Type B pancreatic cell (in vitro differentiated cells): ENCODE measurements around the gene YEATS4. TPM values are rescaled to one million over a fixed set of nuclear protein-coding genes. Genes with fewer than 3 reads are reported as not detected.

Source experiments
- DNase-seq: peaks from one replicate; pipeline ENCODE4 v3.0.0; 2021; ENCODE audit warnings: mixed read lengths; ENCODE audit not compliant: unreplicated experiment; ENCODE audit errors: extremely low spot score
- H3K27ac Mint-ChIP-seq: 2 replicates; pipeline ENCODE4 v1.8.0; 2021; ENCODE audit warnings: mild to moderate bottlenecking, mixed read lengths
- H3K27me3 Mint-ChIP-seq: 2 replicates; pipeline ENCODE4 v1.8.0; 2021; ENCODE audit warnings: mixed read lengths
- H3K36me3 Mint-ChIP-seq: 2 replicates; pipeline ENCODE4 v1.8.0; 2021; ENCODE audit warnings: mixed read lengths
- H3K4me1 Mint-ChIP-seq: one replicate; pipeline ENCODE4 v1.8.0; 2021; ENCODE audit warnings: mixed read lengths; ENCODE audit not compliant: unreplicated experiment
- H3K4me3 Mint-ChIP-seq: 2 replicates; pipeline ENCODE4 v1.8.0; 2021; ENCODE audit warnings: mild to moderate bottlenecking, mixed read lengths
- H3K9me3 Mint-ChIP-seq: 2 replicates; pipeline ENCODE4 v1.8.0; 2021; ENCODE audit warnings: mixed read lengths
- total RNA-seq: library from RNA; stranded (reverse); gene quantifications from 2 replicates; pipeline ENCODE4 v1.2.1, GENCODE V29; 2021; ENCODE audit warnings: low replicate concordance
- TF ChIP-seq, protein P1 (sequence below): fragments of 200-600 bp; sonication (generic); conservative IDR thresholded peaks from 2 replicates; pipeline ENCODE4 v1.5.0; 2021; ENCODE audit warnings: antibody characterized with exemption, mild to moderate bottlenecking

Gene YEATS4
- total RNA-seq, 1 donor from 2014 or later = 24.6 TPM

DNA sequence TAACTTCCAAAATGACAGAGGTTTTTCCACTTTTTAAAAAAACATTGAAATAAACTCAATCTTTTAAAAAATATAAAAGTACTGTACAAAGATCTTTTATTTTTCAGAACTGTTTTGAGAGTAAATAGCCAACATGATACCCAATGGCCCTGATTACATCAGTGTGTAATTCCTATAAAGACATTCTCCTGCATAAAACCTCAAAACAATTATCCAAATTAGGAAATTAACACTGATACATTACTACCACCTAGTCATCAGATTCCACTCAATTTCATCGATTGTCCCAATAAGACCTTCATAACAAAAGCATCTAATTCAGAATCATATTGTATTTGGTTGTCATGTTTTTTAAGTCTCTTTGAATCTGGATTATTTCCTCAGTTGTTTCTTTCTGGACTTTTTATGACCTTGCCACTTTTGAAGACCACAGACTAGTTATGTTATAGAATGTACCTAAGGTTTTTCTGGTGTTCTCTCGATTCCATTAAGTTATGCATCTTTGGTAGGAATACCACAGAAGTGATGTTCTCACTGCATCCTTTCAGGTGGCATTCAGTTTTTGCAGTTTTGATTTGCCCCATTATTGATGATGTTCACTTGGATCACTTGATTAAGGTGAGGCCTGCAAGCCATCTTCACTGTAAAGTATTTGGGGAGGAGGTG is 4.0 kb upstream of the YEATS4 start:
- Mint-ChIP-seq H3K27me3 (peaks cover 3% of the 10 kb centered on the region), H3K9me3 (no peaks in the 10 kb centered on the region), H3K4me1 (peaks cover 21% of the 10 kb centered on the region), H3K36me3 (peaks cover 4% of the 10 kb centered on the region), H3K27ac (no peak overlapping the region), H3K4me3 (no peak overlapping the region)
- no peak for DNase-seq
- TF ChIP-seq, protein P1, sequence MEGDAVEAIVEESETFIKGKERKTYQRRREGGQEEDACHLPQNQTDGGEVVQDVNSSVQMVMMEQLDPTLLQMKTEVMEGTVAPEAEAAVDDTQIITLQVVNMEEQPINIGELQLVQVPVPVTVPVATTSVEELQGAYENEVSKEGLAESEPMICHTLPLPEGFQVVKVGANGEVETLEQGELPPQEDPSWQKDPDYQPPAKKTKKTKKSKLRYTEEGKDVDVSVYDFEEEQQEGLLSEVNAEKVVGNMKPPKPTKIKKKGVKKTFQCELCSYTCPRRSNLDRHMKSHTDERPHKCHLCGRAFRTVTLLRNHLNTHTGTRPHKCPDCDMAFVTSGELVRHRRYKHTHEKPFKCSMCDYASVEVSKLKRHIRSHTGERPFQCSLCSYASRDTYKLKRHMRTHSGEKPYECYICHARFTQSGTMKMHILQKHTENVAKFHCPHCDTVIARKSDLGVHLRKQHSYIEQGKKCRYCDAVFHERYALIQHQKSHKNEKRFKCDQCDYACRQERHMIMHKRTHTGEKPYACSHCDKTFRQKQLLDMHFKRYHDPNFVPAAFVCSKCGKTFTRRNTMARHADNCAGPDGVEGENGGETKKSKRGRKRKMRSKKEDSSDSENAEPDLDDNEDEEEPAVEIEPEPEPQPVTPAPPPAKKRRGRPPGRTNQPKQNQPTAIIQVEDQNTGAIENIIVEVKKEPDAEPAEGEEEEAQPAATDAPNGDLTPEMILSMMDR = no peak

DNA sequence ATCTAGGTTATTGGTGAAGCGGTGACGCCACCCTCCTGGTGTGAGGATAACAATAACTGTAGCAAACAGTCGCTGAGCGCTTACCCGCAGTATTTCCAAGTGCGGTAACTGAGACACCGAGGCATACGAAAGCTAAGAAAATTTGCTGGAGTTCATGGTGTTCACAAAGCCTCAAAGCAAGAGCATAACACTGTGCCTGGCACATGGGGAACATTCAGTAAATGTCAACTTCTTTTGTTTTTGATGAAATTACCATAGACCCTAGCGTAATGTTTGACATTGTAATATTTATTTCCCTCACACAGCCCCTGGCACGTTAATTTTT is 767 bp downstream of the YEATS4 start:
- Mint-ChIP-seq H3K9me3 (no peaks in the 10 kb centered on the region), H3K27ac (peak overlapping the region; percentile 98), H3K4me3 (peak overlapping the region; percentile 96), H3K4me1 (peaks cover 20% of the 10 kb centered on the region), H3K36me3 (peaks cover 11% of the 10 kb centered on the region), H3K27me3 (no peaks in the 10 kb centered on the region)
- no peak for DNase-seq
- TF ChIP-seq, protein P1 = no peak

DNA sequence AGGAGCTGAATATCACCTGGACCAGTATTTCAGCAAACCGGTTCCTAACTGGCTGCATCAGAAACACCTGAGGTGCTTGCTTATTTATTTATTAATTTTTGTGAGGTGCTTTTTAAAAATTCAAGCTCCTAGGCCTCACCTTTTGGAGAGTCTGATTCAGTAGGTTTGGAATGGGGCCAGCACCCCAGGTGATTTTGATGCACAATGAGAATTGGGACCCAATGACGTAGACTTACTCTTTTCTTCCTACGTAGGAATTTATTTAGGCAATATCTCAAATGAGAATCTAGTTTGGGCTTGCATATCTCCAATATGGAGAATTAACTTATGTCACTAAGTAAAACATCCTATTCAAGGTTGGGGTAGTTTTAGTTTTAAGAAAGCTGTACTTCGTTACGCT is 7.3 kb downstream of the YEATS4 start:
- Mint-ChIP-seq H3K4me3 (no peak overlapping the region), H3K36me3 (peaks cover 14% of the 10 kb centered on the region), H3K9me3 (no peaks in the 10 kb centered on the region), H3K27me3 (no peaks in the 10 kb centered on the region), H3K4me1 (no peaks in the 10 kb centered on the region), H3K27ac (no peak overlapping the region)
- TF ChIP-seq, protein P1 = no peak
- no peak for DNase-seq

DNA sequence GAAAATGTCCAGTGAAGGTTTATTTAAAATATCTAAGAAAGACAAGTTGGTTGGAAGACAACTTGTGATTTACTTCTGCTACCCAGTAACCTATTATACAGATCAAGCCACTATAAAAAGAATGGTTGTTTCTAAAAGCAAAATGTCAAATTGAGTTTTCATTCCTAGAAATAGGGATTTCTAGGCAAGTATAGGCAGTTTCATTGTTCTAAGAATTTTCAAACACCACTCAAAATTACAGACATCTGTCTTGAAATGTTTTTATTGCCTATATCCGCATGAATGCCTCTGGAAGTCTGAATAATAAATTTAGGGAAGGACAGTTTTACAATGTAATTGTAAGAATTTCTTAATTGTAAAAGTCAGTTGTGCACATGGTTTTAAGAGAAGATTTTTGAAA is 8.6 kb downstream of the YEATS4 start:
- Mint-ChIP-seq H3K4me1 (no peaks in the 10 kb centered on the region), H3K27ac (no peak overlapping the region), H3K27me3 (no peaks in the 10 kb centered on the region), H3K36me3 (peaks cover 27% of the 10 kb centered on the region), H3K9me3 (no peaks in the 10 kb centered on the region), H3K4me3 (no peak overlapping the region)
- DNase-seq = no peak
- TF ChIP-seq, protein P1 = no peak

DNA sequence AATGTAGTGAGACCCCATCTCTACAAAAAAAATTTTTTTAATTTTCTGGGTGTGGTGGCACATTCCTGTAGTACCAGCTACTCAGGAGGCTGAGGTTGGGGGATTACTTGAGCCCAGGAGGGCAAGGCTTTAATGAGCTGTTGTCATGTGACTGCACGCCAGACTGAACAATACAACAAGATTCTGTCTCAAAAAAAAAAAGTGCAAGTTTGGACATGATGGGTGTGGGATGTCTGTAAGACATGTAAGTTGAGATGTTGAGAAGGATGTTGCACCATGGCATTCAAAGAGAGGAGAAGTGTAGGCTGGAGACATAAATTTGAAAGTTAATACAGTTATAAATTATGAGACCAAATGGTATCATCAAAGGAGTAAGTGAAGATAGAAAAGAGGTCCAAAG is 23.5 kb downstream of the YEATS4 start:
- Mint-ChIP-seq H3K27ac (no peak overlapping the region), H3K9me3 (no peaks in the 10 kb centered on the region), H3K27me3 (no peaks in the 10 kb centered on the region), H3K4me3 (no peak overlapping the region), H3K36me3 (peaks cover 36% of the 10 kb centered on the region), H3K4me1 (peaks cover 8% of the 10 kb centered on the region)
- TF ChIP-seq, protein P1 = no peak
- DNase-seq = no peak

DNA sequence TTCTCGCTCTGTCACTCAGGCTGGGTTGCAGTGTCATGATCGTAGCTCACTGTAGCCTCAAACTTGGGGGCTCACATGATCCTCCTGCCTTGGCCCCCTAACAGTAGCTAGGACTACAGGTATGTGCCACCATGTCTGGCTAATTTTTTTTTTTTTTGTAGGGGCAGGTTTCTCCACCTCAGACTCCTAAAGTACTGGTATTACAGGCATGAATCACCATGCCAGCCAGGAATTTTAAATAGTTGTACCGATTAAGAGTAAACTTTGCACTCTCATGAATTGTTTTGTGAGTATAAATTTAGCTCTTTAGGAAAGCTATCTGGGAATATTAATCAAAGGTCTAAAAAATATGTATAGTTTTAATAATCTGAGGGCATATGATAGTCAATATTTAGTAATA is 25.5 kb downstream of the YEATS4 start:
- TF ChIP-seq, protein P1 = no peak

More for the DNA sequence above, 25.5 kb downstream of the YEATS4 start:
- Mint-ChIP-seq H3K27me3 (no peaks in the 10 kb centered on the region), H3K4me3 (no peak overlapping the region), H3K27ac (no peak overlapping the region), H3K36me3 (peaks cover 22% of the 10 kb centered on the region), H3K4me1 (peaks cover 8% of the 10 kb centered on the region), H3K9me3 (no peaks in the 10 kb centered on the region)
- no peak for DNase-seq
